Fibroblast of lung (primary cell): ENCODE data around the gene GAL3ST2. TPM values are rescaled to one million over a fixed set of nuclear protein-coding genes. Genes with fewer than 3 reads are reported as not detected.

Experiments used
- polyA plus RNA-seq, 2 donors: library from polyadenylated mRNA; depleted of rRNA in 1 of 2; stranded (reverse) in 1 of 2; unstranded in 1 of 2; fragments of >200 nt; gene quantifications; 2 replicates each; pipeline ENCODE4 v1.2.1, GENCODE V29; 2011 to 2012; ENCODE audit warnings: missing spikeins in 1 of 2
- total RNA-seq: library from RNA; depleted of rRNA; stranded (reverse); fragments of >200 nt; gene quantifications from 2 replicates; pipeline ENCODE4 v1.2.1, GENCODE V29; 2014

Gene GAL3ST2
- total and polyA plus RNA-seq, 2 donors (not counting 1 experiment from before 2014, with no cell fraction given) = 0.17 TPM; not detected in 1

Other genes with a start within 250 kb of the GAL3ST2 start
- gene BOK, start 218.1 kb upstream of the GAL3ST2 start, total RNA-seq = 38.5 and 42.4 TPM in 2 replicates
- 14.8 and 21.2 TPM in 2 replicates for gene BOK, start 218.1 kb upstream of the GAL3ST2 start, polyA plus RNA-seq
- gene THAP4, start 139.7 kb upstream of the GAL3ST2 start, total RNA-seq = 40.6 and 47.7 TPM in 2 replicates
- gene THAP4, start 139.7 kb upstream of the GAL3ST2 start, polyA plus RNA-seq = 19.3 and 27.7 TPM in 2 replicates
- 30.0 and 45.1 TPM in 2 replicates for gene ATG4B, start 139.1 kb upstream of the GAL3ST2 start, total RNA-seq
- 76.2 and 95.6 TPM in 2 replicates for gene ATG4B, start 139.1 kb upstream of the GAL3ST2 start, polyA plus RNA-seq
- gene DTYMK, start 90.0 kb upstream of the GAL3ST2 start, total RNA-seq = 15.2 and 25.3 TPM in 2 replicates
- gene DTYMK, start 90.0 kb upstream of the GAL3ST2 start, polyA plus RNA-seq = 19.0 and 48.3 TPM in 2 replicates
- gene ING5, start 74.8 kb upstream of the GAL3ST2 start, total RNA-seq = 27.4 and 30.0 TPM in 2 replicates
- gene ING5, start 74.8 kb upstream of the GAL3ST2 start, polyA plus RNA-seq = 15.3 and 17.4 TPM in 2 replicates
- gene D2HGDH, start 42.2 kb upstream of the GAL3ST2 start, total RNA-seq = 20.8 and 28.4 TPM in 2 replicates
- 4.8 and 5.7 TPM in 2 replicates for gene D2HGDH, start 42.2 kb upstream of the GAL3ST2 start, polyA plus RNA-seq
- gene NEU4, start 32.4 kb downstream of the GAL3ST2 start, total RNA-seq = under 0.01 TPM in 1 of 2 replicates, not detected in the other
- not detected in 2 replicates for gene NEU4, start 32.4 kb downstream of the GAL3ST2 start, polyA plus RNA-seq
- gene PDCD1, start 82.1 kb downstream of the GAL3ST2 start, total RNA-seq = not detected in 2 replicates
- gene PDCD1, start 82.1 kb downstream of the GAL3ST2 start, polyA plus RNA-seq = not detected in 2 replicates
- not detected in 2 replicates for gene RTP5, start 92.9 kb downstream of the GAL3ST2 start, total RNA-seq
- not detected in 2 replicates for gene RTP5, start 92.9 kb downstream of the GAL3ST2 start, polyA plus RNA-seq